K562 (cell line): ENCODE results near the gene DAPK1. TPM values are rescaled to one million over a fixed set of nuclear protein-coding genes. Genes with fewer than 3 reads are reported as not detected.
A peak's percentile ranks its signal among the peaks of the same experiment; 100 is the strongest.

ENCODE experiments used
- BHLHE40 ChIP-seq: IDR thresholded peaks from 2 replicates; pipeline ENCODE4 v1.6.1; 2011; ENCODE audit warnings: low read length, improper control_type of control experiment
- CAMTA2 ChIP-seq: fragments of 250-450 bp; sonication (Bioruptor Pico); conservative IDR thresholded peaks from 2 replicates; pipeline ENCODE4 v1.5.1; 2022
- CC2D1A ChIP-seq: fragments of 450-650 bp; IDR thresholded peaks from 2 replicates; pipeline ENCODE4 v1.6.1; 2017; ENCODE audit warnings: mild to moderate bottlenecking
- CREB1 ChIP-seq, 2 experiments: sonication (generic) in 1 of 2; formaldehyde crosslinking in 1 of 2; IDR thresholded peaks; 2 replicates each; pipeline versions ENCODE4 v1.6.1 to v1.8.0; 2012 to 2022; ENCODE audit warnings: inconsistent platforms in 1 of 2, mild to moderate bottlenecking in 1 of 2, missing genetic modification reagents in 1 of 2, moderate library complexity in 1 of 2
- CTCFL ChIP-seq: IDR thresholded peaks from 2 replicates; pipeline ENCODE4 v1.6.1; 2011; ENCODE audit warnings: borderline replicate concordance, low read depth, mild to moderate bottlenecking, moderate library complexity, low read length; ENCODE audit not compliant: insufficient read depth, poor library complexity, severe bottlenecking
- DACH1 ChIP-seq: fragments of 450-650 bp; IDR thresholded peaks from 2 replicates; pipeline ENCODE4 v1.6.1; 2018; ENCODE audit not compliant: partially characterized antibody
- DPF2 ChIP-seq: fragments of 450-650 bp; IDR thresholded peaks from 2 replicates; pipeline ENCODE4 v1.6.1; 2016
- ELK1 ChIP-seq: sonication (generic); formaldehyde crosslinking; IDR thresholded peaks from 2 replicates; pipeline ENCODE4 v1.8.1; 2022; ENCODE audit warnings: missing genetic modification reagents
- EZH2 ChIP-seq: IDR thresholded peaks from 2 replicates; pipeline ENCODE4 v1.6.1; 2012; ENCODE audit warnings: low read depth, mild to moderate bottlenecking, inconsistent platforms, low read length, borderline replicate concordance
- FOS ChIP-seq: IDR thresholded peaks from 3 replicates; pipeline ENCODE4 v1.6.1; 2011; ENCODE audit not compliant: insufficient read length; ENCODE audit errors: extremely low read depth
- FOXA1 ChIP-seq: fragments of 450-650 bp; IDR thresholded peaks from 2 replicates; pipeline ENCODE4 v1.6.1; 2016; ENCODE audit warnings: mild to moderate bottlenecking, borderline replicate concordance
- FOXA3 ChIP-seq, 2 experiments: fragments of 450-650 bp in 1 of 2; sonication (generic) in 1 of 2; formaldehyde crosslinking; IDR thresholded peaks in 1 of 2; conservative IDR thresholded peaks in 1 of 2; 2 replicates each; pipeline versions ENCODE4 v1.4.0 to v1.8.0; 2020 to 2022; ENCODE audit warnings: mild to moderate bottlenecking in 2 of 2, missing genetic modification reagents in 1 of 2
- GATA2 ChIP-seq: sonication (generic); formaldehyde crosslinking; IDR thresholded peaks from 2 replicates; pipeline ENCODE4 v1.4.0; 2020; ENCODE audit warnings: mild to moderate bottlenecking, missing genetic modification reagents
- HLTF ChIP-seq: fragments of 450-650 bp; IDR thresholded peaks from 2 replicates; pipeline ENCODE4 v1.6.1; 2016
- MBD2 ChIP-seq: sonication (generic); IDR thresholded peaks from 2 replicates; pipeline ENCODE4 v1.6.1; 2016; ENCODE audit warnings: low read depth, borderline replicate concordance
- NBN ChIP-seq: fragments of 450-650 bp; IDR thresholded peaks from 2 replicates; pipeline ENCODE4 v1.6.1; 2016; ENCODE audit warnings: low read depth, mild to moderate bottlenecking
- NFE2L1 ChIP-seq: fragments of 450-650 bp; IDR thresholded peaks from 2 replicates; pipeline ENCODE4 v1.6.1; 2016; ENCODE audit warnings: missing genetic modification characterization, low read depth, mild to moderate bottlenecking, missing compliant biosample characterization, moderate library complexity, borderline replicate concordance
- NFXL1 ChIP-seq: fragments of 450-650 bp; formaldehyde crosslinking; IDR thresholded peaks from 2 replicates; pipeline ENCODE4 v1.4.0; 2021; ENCODE audit warnings: mild to moderate bottlenecking
- PURB ChIP-seq: sonication (generic); formaldehyde crosslinking; IDR thresholded peaks from 2 replicates; pipeline ENCODE4 v1.9.0; 2021; ENCODE audit warnings: low read depth, mild to moderate bottlenecking, missing genetic modification reagents
- RFX5 ChIP-seq: IDR thresholded peaks from 2 replicates; pipeline ENCODE4 v1.6.1; 2011; ENCODE audit warnings: low read depth, mild to moderate bottlenecking, improper control_type of control experiment, low read length
- SAFB ChIP-seq: fragments of 200-400 bp; formaldehyde crosslinking; IDR thresholded peaks from 2 replicates; pipeline ENCODE4 v1.6.1; 2017; ENCODE audit warnings: low read depth, low read length, borderline replicate concordance
- TARDBP ChIP-seq: fragments of 450-650 bp; IDR thresholded peaks from 2 replicates; pipeline ENCODE4 v1.6.1; 2016
- TCF3 ChIP-seq: sonication (generic); formaldehyde crosslinking; IDR thresholded peaks from 2 replicates; pipeline ENCODE4 v1.4.0; 2020; ENCODE audit warnings: mild to moderate bottlenecking, missing genetic modification reagents
- TRIM24 ChIP-seq, 2 experiments: fragments of 450-650 bp; IDR thresholded peaks; 2 replicates each; pipeline ENCODE4 v1.6.1; 2016
- TSC22D4 ChIP-seq: fragments of 450-650 bp; IDR thresholded peaks from 2 replicates; pipeline ENCODE4 v1.6.1; 2016; ENCODE audit warnings: missing genetic modification characterization, missing biosample characterization, control low read depth
- ZBTB33 ChIP-seq: sonication (generic); formaldehyde crosslinking; IDR thresholded peaks from 2 replicates; pipeline ENCODE4 v1.8.1; 2023; ENCODE audit warnings: mild to moderate bottlenecking, missing genetic modification reagents
- ZNF224 ChIP-seq: sonication (generic); formaldehyde crosslinking; IDR thresholded peaks from 2 replicates; pipeline ENCODE4 v1.8.0; 2022; ENCODE audit warnings: mild to moderate bottlenecking, missing genetic modification reagents
- ZNF79 ChIP-seq: fragments of 250-450 bp; sonication (Bioruptor Pico); IDR thresholded peaks from 2 replicates; pipeline ENCODE4 v1.4.0; 2020; ENCODE audit warnings: low read depth, mild to moderate bottlenecking, moderate library complexity
- polyA plus RNA-seq, 8 experiments: library from polyadenylated mRNA; depleted of rRNA in 4 of 8; stranded (reverse) in 5 of 8; unstranded in 3 of 8; fragments of >200 nt; fragmentation: Nextera tagmentation in 2 of 8; fragmentation: Illumina TruSeq in 1 of 8; extraction: Ambion mirVana in 2 of 8; extraction: Trizol in 1 of 8; gene quantifications; 2 replicates each; pipeline versions ENCODE4 v1.2.1 to v1.2.3, GENCODE V29; 2011 to 2014; ENCODE audit warnings: inconsistent platforms in 1 of 8, missing spikeins in 1 of 8
- total RNA-seq, 7 experiments: library from RNA; depleted of rRNA in 6 of 7; stranded (reverse); fragments of >200 nt in 6 of 7; fragmentation: Illumina TruSeq in 2 of 7; extraction: Trizol in 2 of 7; gene quantifications; 2 replicates each; pipeline versions ENCODE4 v1.2.1 to v1.2.3, GENCODE V29; 2011 to 2021; ENCODE audit warnings: low replicate concordance in 1 of 7

DAPK1 gene
- total and polyA plus RNA-seq, 9 of the 15 experiments (the other 6 are each of a cell fraction or from before 2014, with no cell fraction given), result 1.7 to 26.4 (median 15.8) TPM

GRCh38 chr9:87551772-87552217 lies 54.1 kb downstream of the DAPK1 start (continued):
- TF ChIP-seq CTCFL (no peak), NFXL1 (CRISPR knock-in tag) (no peak), TSC22D4 (no peak), SAFB (no peak), MBD2 (no peak), NBN (no peak), TRIM24 (IDR thresholded peaks at IDR 0.05) (peak in 1 of 2 experiments; percentile 49; a peak in 2 of 4 replicates), PURB (CRISPR knock-in tag) (no peak), CAMTA2 (CRISPR knock-in tag) (no peak), FOXA3 (CRISPR knock-in tag; conservative IDR thresholded peaks at IDR 0.05 in 1 of 2, IDR thresholded peaks at IDR 0.05 in 1 of 2) (no peak), ZBTB33 (CRISPR knock-in tag) (no peak), BHLHE40 (peak; percentile 85), ZNF79 (CRISPR knock-in tag) (no peak), ZNF224 (CRISPR knock-in tag) (no peak), FOXA1 (no peak), GATA2 (peak; percentile 86), TARDBP (no peak; the same call in 1 of the 2 replicates), DPF2 (peak; percentile 77), CC2D1A (no peak), ELK1 (CRISPR knock-in tag) (no peak), DACH1 (no peak), HLTF (no peak), CREB1 (IDR thresholded peaks at IDR 0.05) (peak; percentile 49; the same call in 1 of the 2 replicates), CREB1 (CRISPR knock-in tag; IDR thresholded peaks at IDR 0.05) (peak; percentile 67; the same call in 1 of the 2 replicates), NFE2L1 (tag) (no peak), RFX5 (no peak), TCF3 (peak; percentile 75), FOS (no peak), EZH2 (no peak)
